ENCODE data around the gene INSC. TPM values are rescaled to one million over a fixed set of nuclear protein-coding genes. Genes with fewer than 3 reads are reported as not detected.

Gene INSC
- total RNA-seq, 1 experiment from 2014 or later, result 6.3 TPM

GRCh38 chr11:15146271-15147003 lies 31.7 kb downstream of the INSC start:
- DNase-seq (ENCODE audit: low read depth), result no peak

- DNase-seq (ENCODE audit: low read depth), result no peak
Measured at GRCh38 chr11:15148169-15148568, 33.4 kb downstream of the INSC start.

DNA sequence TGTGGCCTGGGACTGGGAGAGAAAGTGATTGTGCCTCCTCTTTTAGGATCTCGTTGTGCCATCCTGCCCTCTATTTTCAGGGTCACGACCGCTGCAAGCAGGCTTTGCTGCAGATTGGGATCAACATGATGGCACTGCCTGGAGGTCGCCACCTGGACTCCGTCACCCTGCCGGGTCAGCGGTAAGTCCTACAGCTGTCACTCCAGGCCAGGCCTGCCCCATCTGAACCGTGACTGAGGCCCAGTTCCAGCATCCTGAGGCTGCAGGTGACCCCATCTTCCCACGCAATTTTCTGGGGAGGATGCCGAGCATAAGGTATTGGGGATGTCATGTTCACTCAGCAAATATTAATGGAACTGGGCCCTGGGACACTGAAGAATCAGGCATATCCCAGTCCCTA lies 34.3 kb downstream of the INSC start:
- DNase-seq (ENCODE audit: low read depth), result no peak

DNA sequence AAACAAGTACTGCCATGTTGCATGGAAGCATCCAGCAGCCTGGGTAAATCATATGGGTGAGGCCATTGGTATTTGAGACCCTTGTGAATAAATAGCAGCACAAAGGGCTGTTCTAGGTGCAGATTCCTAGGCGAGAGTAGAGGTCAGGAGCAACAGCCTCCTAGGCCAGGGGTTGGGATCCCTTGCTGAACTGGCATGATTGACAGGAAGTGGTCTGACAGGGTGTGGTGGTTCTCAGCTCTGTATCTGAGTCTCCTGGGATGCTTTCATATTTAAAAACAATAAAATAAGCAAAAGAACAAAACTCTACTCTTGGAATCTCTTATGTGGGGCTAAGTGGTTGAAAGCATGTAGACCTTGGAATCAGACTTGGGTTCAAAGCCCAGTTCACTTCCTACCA lies 35.8 kb downstream of the INSC start:
- DNase-seq (ENCODE audit: low read depth), result no peak

GRCh38 chr11:15153231-15153630 lies 38.5 kb downstream of the INSC start:
- DNase-seq (ENCODE audit: low read depth), result no peak

DNA sequence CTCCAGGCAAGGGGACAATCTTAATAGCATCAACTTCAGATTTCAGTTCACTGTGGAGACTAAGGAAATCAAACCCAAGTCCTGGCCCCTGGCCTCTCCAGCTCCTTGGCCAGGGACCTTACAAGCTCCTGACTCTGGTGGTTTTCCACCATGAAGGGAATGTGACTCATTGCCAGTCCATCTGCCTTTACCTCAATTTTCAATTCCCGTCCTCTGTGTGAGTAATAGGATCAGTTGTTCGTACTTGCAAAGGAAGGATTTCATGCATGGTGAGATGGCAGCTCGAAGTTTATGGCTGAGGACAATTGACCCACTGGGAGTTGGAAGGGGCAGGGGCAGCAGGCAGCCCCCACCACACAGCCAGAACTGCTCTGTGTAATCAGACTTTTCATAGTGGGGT lies 42.5 kb downstream of the INSC start:
- DNase-seq (ENCODE audit: low read depth), result peak; percentile 90

GRCh38 chr11:15157606-15158137 lies 42.9 kb downstream of the INSC start:
- no peak for DNase-seq (ENCODE audit: low read depth)

DNA sequence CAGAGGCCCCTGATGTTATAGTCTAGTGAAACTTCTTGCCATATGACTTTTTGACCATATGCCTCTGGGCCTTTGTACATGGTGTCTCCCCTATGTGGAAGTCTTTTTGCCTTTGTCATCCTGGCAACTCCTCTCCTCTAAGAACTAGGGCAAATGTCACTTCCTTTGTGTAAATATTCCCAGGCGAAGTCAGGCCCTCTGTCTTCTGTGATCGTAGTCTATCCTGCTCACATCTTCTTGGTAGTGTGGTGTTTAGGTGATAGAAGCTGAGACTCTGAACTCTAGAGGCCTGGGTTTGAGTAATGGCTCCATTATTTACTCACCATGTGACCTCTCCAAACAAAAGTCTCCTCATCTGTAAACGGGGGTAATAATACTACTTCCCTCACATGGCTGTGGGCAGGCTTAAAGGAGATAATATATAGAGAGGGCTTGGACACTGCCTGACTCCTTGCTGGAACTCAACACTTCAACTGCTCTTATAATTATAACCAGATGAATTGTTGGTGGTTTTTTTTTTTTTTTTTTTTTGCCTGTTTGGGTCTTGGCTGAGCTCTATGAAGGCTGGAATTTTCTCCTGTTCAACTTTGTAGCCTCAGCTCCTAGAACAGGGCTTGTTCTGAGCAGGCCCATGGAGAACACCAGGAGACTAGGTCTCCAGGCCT lies 43.8 kb downstream of the INSC start:
- peak; percentile 44 for DNase-seq (ENCODE audit: low read depth)

- DNase-seq (ENCODE audit: low read depth), result peak; percentile 51
Measured at GRCh38 chr11:15159085-15159484, 44.4 kb downstream of the INSC start.

DNA sequence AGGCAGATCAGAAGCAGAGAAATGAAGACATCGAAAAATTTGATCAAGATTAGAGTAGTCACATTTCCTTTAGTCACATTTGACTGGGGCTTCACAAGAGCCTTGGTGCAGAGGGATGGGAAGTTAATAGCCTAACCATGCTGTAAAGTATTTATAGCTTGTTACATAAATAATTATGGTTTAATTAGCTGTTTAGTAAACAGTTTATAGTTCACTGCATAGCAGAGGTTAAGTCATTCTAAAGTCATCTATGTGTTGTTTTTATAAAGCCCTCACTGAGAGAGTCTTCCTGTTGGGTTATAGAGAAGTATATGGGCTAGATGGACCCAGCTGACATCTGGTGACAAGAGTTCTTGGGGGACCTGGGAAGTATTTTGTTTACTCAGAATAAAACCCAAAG lies 47.1 kb downstream of the INSC start:
- DNase-seq (ENCODE audit: low read depth), result no peak

GRCh38 chr11:15163136-15163535 lies 48.4 kb downstream of the INSC start:
- no peak for DNase-seq (ENCODE audit: low read depth)

GRCh38 chr11:15166204-15166603 lies 51.5 kb downstream of the INSC start:
- DNase-seq (ENCODE audit: low read depth), result no peak

- peak; percentile 45 for DNase-seq (ENCODE audit: low read depth)
Measured at GRCh38 chr11:15169815-15170551, 55.3 kb downstream of the INSC start.

GRCh38 chr11:15170698-15171097 lies 56.0 kb downstream of the INSC start:
- no peak for DNase-seq (ENCODE audit: low read depth)

DNA sequence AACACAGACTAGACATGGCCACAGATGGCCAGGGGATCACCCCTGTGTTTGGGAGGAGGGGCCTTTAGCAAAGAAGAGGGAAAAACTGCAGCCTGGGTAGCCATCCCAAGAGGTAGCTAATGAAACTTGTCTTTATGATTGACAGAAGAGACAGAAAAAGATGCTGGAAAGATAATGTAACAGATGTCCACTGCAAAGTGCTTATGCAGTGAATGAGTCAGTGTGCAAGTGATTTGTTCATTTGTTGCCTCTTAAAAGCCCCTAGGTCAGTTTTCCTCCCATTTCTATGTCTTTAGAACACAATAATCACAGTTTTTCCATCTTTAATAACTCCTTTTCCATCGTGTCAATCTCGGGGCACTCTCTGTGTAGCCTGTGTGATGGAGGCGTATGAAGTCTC lies 57.2 kb downstream of the INSC start:
- peak; percentile 55 for DNase-seq (ENCODE audit: low read depth)

DNA sequence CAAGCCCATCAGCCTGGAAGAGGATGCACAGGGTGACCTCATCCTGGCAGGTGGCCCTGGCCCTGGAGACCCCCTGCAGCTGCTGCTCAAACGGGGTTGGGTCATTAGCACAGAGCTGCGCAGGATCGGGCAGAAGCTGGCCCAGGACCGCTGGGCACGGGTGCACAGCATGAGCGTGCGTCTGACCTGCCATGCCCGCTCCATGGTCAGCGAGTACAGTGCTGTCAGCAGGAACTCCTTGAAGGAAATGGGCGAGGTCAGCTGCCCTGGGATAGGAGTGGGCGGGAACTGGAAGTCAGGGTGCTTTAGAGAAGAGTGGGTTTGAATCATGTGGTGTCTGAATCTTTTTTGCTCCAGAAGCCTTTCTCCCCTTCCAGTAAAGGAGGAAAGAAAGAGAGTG lies 61.1 kb downstream of the INSC start:
- DNase-seq (ENCODE audit: low read depth), result no peak

DNA sequence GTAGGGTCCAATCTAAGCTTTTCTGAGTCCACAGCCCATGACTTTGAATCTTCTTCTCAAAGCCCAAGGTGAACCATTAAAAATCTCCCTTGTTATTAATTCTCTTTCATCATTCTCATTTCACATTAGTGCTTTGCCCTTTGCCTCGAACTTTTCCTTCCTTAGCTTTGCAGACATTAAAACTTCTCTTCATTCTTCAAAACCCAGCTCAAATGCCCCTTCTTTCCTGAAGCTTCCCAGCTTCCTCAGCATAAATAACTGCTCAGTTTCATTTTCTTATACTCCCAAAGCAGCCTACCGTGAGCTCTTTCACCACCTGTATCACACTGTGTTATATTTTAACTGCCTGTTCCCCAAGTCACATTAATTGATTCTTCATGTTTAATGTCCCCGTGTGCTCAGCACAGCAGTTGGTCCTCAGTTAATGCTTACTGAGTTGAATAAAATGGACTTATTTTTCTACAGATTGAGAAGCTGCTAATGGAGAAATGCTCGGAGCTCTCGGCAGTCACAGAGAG lies 62.0 kb downstream of the INSC start:
- DNase-seq (ENCODE audit: low read depth), result no peak

DNA sequence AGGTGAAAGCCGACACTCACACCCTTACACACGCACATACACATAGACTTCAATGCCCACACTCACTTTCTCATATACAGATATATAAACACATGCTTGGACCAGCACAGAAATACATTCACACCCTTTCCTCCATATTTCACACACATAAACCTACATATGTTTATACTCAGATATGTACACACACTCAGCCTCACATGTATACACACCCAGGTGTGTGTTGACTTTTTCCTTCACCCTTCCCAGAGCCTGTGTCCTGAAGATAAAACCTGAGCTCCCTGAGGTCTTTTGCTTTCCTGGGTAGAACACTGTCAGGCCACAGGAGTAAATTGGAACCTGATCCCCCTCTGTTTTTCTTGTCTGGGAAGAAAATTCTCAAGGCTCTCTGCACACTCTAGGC lies 62.8 kb downstream of the INSC start:
- DNase-seq (ENCODE audit: low read depth), result no peak

GRCh38 chr11:15178214-15178613 lies 63.5 kb downstream of the INSC start:
- no peak for DNase-seq (ENCODE audit: low read depth)

GRCh38 chr11:15179167-15179566 lies 64.4 kb downstream of the INSC start:
- no peak for DNase-seq (ENCODE audit: low read depth)

- no peak for DNase-seq (ENCODE audit: low read depth)
Measured at GRCh38 chr11:15180212-15180792, 65.6 kb downstream of the INSC start.

- DNase-seq (ENCODE audit: low read depth), result no peak
Measured at GRCh38 chr11:15182372-15182771, 67.6 kb downstream of the INSC start.

Data from LHCN-M2 (cell line).